ENCODE results near the gene TRAPPC14. TPM values are rescaled to one million over a fixed set of nuclear protein-coding genes. Genes with fewer than 3 reads are reported as not detected.
A peak's percentile ranks its signal among the peaks of the same experiment; 100 is the strongest.

Gene TRAPPC14
- total and polyA plus RNA-seq, 10 of the 15 experiments (the other 5 are each of a cell fraction or from before 2014, with no cell fraction given): 0.21 to 24.7 (median 7.5) TPM

- TF ChIP-seq CTCF (IDR thresholded peaks at IDR 0.05 in 2 of 3, conservative IDR thresholded peaks at IDR 0.05 in 1 of 3; ENCODE audit: control insufficient read depth in 2 of 3, extremely low read depth in 1 of 3, insufficient read depth in 1 of 3, low read depth in 3 of 3, low read length in 3 of 3) (0 out of 6 replicates have a peak, but pooled peaks of 1 of the 3 experiments have one; percentile 13), POLR2A (IDR thresholded peaks at IDR 0.05; ENCODE audit: low read depth, low read length) (peak; percentile 91), MYC (IDR thresholded peaks at IDR 0.05; ENCODE audit: insufficient read depth, insufficient read length, insufficient replicate concordance, low read length, severe bottlenecking) (no peak), NFYB (IDR thresholded peaks at IDR 0.05; ENCODE audit: insufficient read depth, low read depth, low read length) (peak; percentile 91), SUZ12 (IDR thresholded peaks at IDR 0.05; ENCODE audit: unreplicated experiment) (no peak), POLR2AphosphoS5 (IDR thresholded peaks at IDR 0.05; ENCODE audit: low read length) (peak; percentile 78), ATF7 (IDR thresholded peaks at IDR 0.05; ENCODE audit: low read depth) (no peak), NFYA (IDR thresholded peaks at IDR 0.05; ENCODE audit: borderline replicate concordance, low read depth, low read length) (peak; percentile 29; the same call in 1 of the 2 replicates), SREBF2 (IDR thresholded peaks at IDR 0.05; ENCODE audit: low read length) (no peak; the same call in 1 of the 2 replicates), ESRRA (IDR thresholded peaks at IDR 0.05; ENCODE audit: low read length) (no peak), SMARCA5 (IDR thresholded peaks at IDR 0.05) (no peak), ZBED1 (IDR thresholded peaks at IDR 0.05; ENCODE audit: borderline replicate concordance) (0 out of 2 replicates have a peak, but pooled peaks have one; percentile 55), ZNF207 (IDR thresholded peaks at IDR 0.05; ENCODE audit: borderline replicate concordance) (no peak), SIN3A (IDR thresholded peaks at IDR 0.05; ENCODE audit: low read depth, low read length) (no peak), RUNX3 (IDR thresholded peaks at IDR 0.05; ENCODE audit: low read length) (peak; percentile 54; the same call in 1 of the 2 replicates), PBX3 (IDR thresholded peaks at IDR 0.05; ENCODE audit: insufficient replicate concordance, low read depth, low read length) (peak; percentile 92), NR2F1 (conservative IDR thresholded peaks at IDR 0.05) (no peak), CHD1 (IDR thresholded peaks at IDR 0.05; ENCODE audit: low read depth, low read length) (0 out of 2 replicates have a peak, but pooled peaks have one; percentile 33), PAX5 (IDR thresholded peaks at IDR 0.05; ENCODE audit: borderline replicate concordance, low read depth, low read length) (0 out of 2 replicates have a peak, but pooled peaks have one; percentile 4), KDM1A (IDR thresholded peaks at IDR 0.05; ENCODE audit: borderline replicate concordance) (no peak), NBN (IDR thresholded peaks at IDR 0.05) (peak; percentile 59)
- TF ChIP-seq, protein P1, sequence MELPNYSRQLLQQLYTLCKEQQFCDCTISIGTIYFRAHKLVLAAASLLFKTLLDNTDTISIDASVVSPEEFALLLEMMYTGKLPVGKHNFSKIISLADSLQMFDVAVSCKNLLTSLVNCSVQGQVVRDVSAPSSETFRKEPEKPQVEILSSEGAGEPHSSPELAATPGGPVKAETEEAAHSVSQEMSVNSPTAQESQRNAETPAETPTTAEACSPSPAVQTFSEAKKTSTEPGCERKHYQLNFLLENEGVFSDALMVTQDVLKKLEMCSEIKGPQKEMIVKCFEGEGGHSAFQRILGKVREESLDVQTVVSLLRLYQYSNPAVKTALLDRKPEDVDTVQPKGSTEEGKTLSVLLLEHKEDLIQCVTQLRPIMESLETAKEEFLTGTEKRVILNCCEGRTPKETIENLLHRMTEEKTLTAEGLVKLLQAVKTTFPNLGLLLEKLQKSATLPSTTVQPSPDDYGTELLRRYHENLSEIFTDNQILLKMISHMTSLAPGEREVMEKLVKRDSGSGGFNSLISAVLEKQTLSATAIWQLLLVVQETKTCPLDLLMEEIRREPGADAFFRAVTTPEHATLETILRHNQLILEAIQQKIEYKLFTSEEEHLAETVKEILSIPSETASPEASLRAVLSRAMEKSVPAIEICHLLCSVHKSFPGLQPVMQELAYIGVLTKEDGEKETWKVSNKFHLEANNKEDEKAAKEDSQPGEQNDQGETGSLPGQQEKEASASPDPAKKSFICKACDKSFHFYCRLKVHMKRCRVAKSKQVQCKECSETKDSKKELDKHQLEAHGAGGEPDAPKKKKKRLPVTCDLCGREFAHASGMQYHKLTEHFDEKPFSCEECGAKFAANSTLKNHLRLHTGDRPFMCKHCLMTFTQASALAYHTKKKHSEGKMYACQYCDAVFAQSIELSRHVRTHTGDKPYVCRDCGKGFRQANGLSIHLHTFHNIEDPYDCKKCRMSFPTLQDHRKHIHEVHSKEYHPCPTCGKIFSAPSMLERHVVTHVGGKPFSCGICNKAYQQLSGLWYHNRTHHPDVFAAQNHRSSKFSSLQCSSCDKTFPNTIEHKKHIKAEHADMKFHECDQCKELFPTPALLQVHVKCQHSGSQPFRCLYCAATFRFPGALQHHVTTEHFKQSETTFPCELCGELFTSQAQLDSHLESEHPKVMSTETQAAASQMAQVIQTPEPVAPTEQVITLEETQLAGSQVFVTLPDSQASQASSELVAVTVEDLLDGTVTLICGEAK (IDR thresholded peaks at IDR 0.05; ENCODE audit: borderline replicate concordance): peak; percentile 31; the same call in 1 of the 2 replicates
Observed at GRCh38 chr7:100148559-100149328, 9.8 kb downstream of the TRAPPC14 start, which contains the start of gene LAMTOR4 (continued).

Data from GM12878 (cell line).